ENCODE measurements around the gene GHRL.

The GHRL gene

GRCh38 chr3:10286596-10287295 is 6.0 kb downstream of the GHRL start:
- Histone ChIP-seq H3K9me3 (ENCODE audit: control extremely low read depth in 1 of 5, control insufficient read depth in 4 of 5, insufficient read depth in 2 of 5, low read depth in 1 of 5, low read length in 4 of 5) (no peaks in the 10 kb centered on the region), H3K4me1 (ENCODE audit: control extremely low read depth in 1 of 4, control insufficient read depth in 4 of 4, insufficient read depth in 4 of 4, low read length in 3 of 4) (peaks cover 0 to 36% (median 16%) of the 10 kb centered on the region in 4 experiments), H3K27ac (ENCODE audit: insufficient read depth in 1 of 2, low read depth in 1 of 2, low read length in 2 of 2, poor library complexity in 1 of 2, severe bottlenecking in 2 of 2) (no peak overlapping the region), H3K27me3 (replicated peaks in 2 of 5; ENCODE audit: control insufficient read depth in 4 of 5, insufficient read depth in 5 of 5, low read length in 4 of 5) (no peaks in the 10 kb centered on the region), H3K36me3 (ENCODE audit: control insufficient read depth in 4 of 4, insufficient read depth in 4 of 4, low read length in 3 of 4) (peaks cover 0 to 79% (median 24%) of the 10 kb centered on the region in 4 experiments), H3K4me3 (ENCODE audit: control insufficient read depth in 1 of 7, extremely low read depth in 1 of 7, insufficient read depth in 4 of 7, low read depth in 2 of 7, low read length in 6 of 7) (no peak overlapping the region)
- CTCF ChIA-PET: interaction anchor here (0.8 to 4.4 kb wide), 30 partner anchors 9 to 262 kb away, joined by 3 to 27 read pairs (median 4); partner anchors contain the start of gene SEC13
- POLR2A ChIA-PET: no interaction called here
- DNase-seq: peak in 2 of 3 donors; percentile 69 to 85
- WGBS (ENCODE audit: insufficient coverage): 100% methylated on average over 1 of the region's 2 CpGs

GRCh38 chr3:10286133-10286524 is 6.6 kb downstream of the GHRL start:
- no peak for DNase-seq
- POLR2A ChIA-PET: no interaction called here
- Histone ChIP-seq H3K4me3 (ENCODE audit: control insufficient read depth in 1 of 7, extremely low read depth in 1 of 7, insufficient read depth in 4 of 7, low read depth in 2 of 7, low read length in 6 of 7) (no peak overlapping the region), H3K9me3 (ENCODE audit: control extremely low read depth in 1 of 5, control insufficient read depth in 4 of 5, insufficient read depth in 2 of 5, low read depth in 1 of 5, low read length in 4 of 5) (no peaks in the 10 kb centered on the region), H3K4me1 (ENCODE audit: control extremely low read depth in 1 of 4, control insufficient read depth in 4 of 4, insufficient read depth in 4 of 4, low read length in 3 of 4) (peaks cover 0 to 30% (median 11%) of the 10 kb centered on the region in 4 experiments), H3K36me3 (ENCODE audit: control insufficient read depth in 4 of 4, insufficient read depth in 4 of 4, low read length in 3 of 4) (peaks cover 0 to 74% (median 25%) of the 10 kb centered on the region in 4 experiments), H3K27me3 (replicated peaks in 2 of 5; ENCODE audit: control insufficient read depth in 4 of 5, insufficient read depth in 5 of 5, low read length in 4 of 5) (no peaks in the 10 kb centered on the region), H3K27ac (ENCODE audit: insufficient read depth in 1 of 2, low read depth in 1 of 2, low read length in 2 of 2, poor library complexity in 1 of 2, severe bottlenecking in 2 of 2) (no peak overlapping the region)
- CTCF ChIA-PET: interaction anchor here (0.8 to 4.4 kb wide), 17 partner anchors 10 to 261 kb away, joined by 3 to 27 read pairs (median 5); partner anchors contain the start of gene SEC13
- whole genome bisulfite sequencing (ENCODE audit: insufficient coverage): 100% methylated on average over 3 of the region's 5 CpGs

DNA sequence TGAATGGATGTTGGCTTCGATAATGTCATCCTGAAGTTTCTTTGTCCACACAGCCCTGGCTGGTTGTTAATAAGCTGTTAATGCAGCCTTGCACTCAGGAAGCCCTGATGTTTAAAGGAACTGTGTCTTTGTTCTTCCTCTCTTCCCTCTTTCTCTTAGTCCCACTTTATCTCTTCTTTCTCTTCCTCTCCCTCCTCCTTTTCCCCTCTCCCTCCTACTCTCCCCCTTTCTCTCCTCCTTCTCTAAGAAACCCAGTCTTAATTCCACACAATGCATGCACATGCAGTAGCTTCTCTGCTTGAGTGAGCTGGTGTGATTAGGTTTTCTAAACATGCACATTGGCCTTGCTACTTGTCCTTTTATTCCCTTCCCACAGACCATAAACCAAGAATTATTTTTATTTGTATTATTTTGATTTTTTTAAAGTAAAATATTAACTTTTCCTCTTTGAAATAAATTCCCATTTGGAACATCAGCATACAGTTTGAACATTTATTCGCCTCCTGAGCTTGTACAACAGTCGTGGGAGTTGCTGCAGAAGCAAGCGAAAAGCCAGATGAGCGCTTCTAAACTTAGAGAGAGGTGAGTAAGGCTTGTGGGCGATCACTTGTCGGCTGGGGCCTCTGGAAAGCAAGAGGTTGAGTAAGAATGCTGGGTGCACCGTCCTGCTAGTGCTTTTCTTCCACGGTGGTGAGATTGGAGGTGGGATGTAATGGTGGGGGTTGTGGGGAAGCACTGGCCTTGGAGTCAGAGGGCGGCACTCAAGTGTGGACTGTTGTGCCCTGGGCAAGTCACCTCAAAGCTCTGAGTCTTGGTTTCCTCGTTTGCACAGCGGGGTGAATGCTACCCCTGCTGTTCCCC is 7.2 kb downstream of the GHRL start:
- no peaks in the 10 kb centered on the region for H3K9me3 ChIP-seq (ENCODE audit: control extremely low read depth in 1 of 5, control insufficient read depth in 4 of 5, insufficient read depth in 2 of 5, low read depth in 1 of 5, low read length in 4 of 5)
- WGBS (ENCODE audit: insufficient coverage): 98% methylated on average over 12 of the region's 12 CpGs
- POLR2A ChIA-PET: interaction anchor here (1.6 kb wide), 1 partner anchor 38 kb away, joined by 4 read pairs; the partner anchor contains the start of gene TATDN2
- CTCF ChIA-PET: interaction anchor here (0.8 to 4.4 kb wide), 12 partner anchors 10 to 261 kb away, joined by 3 to 27 read pairs (median 4); no protein-coding TSS in a partner anchor
- H3K4me1 ChIP-seq (ENCODE audit: control extremely low read depth in 1 of 4, control insufficient read depth in 4 of 4, insufficient read depth in 4 of 4, low read length in 3 of 4): peaks cover 0 to 29% (median 8%) of the 10 kb centered on the region in 4 experiments
- H3K4me3 ChIP-seq (ENCODE audit: control insufficient read depth in 1 of 7, extremely low read depth in 1 of 7, insufficient read depth in 4 of 7, low read depth in 2 of 7, low read length in 6 of 7): no peak overlapping the region
- H3K27ac ChIP-seq (ENCODE audit: insufficient read depth in 1 of 2, low read depth in 1 of 2, low read length in 2 of 2, poor library complexity in 1 of 2, severe bottlenecking in 2 of 2): no peak overlapping the region
- peaks cover 0 to 75% (median 30%) of the 10 kb centered on the region in 4 experiments for H3K36me3 ChIP-seq (ENCODE audit: control insufficient read depth in 4 of 4, insufficient read depth in 4 of 4, low read length in 3 of 4)
- no peaks in the 10 kb centered on the region for H3K27me3 ChIP-seq (replicated peaks in 2 of 5; ENCODE audit: control insufficient read depth in 4 of 5, insufficient read depth in 5 of 5, low read length in 4 of 5)
- DNase-seq: no peak

DNA sequence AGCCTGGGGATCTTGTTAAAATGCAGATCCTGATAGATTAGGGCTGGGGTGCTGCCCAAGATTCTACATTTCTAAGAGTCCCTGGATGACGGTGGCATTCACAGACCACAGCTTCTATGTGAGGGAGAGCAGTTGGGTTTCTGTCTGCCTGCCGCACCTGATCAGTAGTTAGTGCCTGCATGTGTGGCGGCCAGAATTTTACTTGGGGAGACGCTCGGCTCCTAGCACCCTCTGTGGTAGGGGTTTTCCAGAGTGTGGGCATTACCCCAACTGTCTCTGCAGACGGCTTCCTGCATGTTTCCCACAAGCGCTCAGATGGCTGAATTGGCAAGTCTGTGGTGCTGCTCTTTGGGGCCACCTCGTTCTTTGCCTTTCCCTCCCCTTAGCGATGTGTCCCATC is 8.3 kb downstream of the GHRL start:
- CTCF ChIA-PET: interaction anchor here (1.0 to 4.4 kb wide), 6 partner anchors 8 to 93 kb away, joined by 3 to 27 read pairs (median 8); partner anchors contain the start of gene GHRL
- H3K4me1 ChIP-seq (ENCODE audit: control extremely low read depth in 1 of 4, control insufficient read depth in 4 of 4, insufficient read depth in 4 of 4, low read length in 3 of 4): peaks cover 0 to 29% (median 8%) of the 10 kb centered on the region in 4 experiments
- H3K27me3 ChIP-seq (replicated peaks in 2 of 5; ENCODE audit: control insufficient read depth in 4 of 5, insufficient read depth in 5 of 5, low read length in 4 of 5): no peaks in the 10 kb centered on the region
- POLR2A ChIA-PET: interaction anchor here (0.6 to 1.8 kb wide), 5 partner anchors 8 to 37 kb away, joined by 3 to 6 read pairs (median 4); partner anchors contain the start of genes GHRL and TATDN2
- H3K36me3 ChIP-seq (ENCODE audit: control insufficient read depth in 4 of 4, insufficient read depth in 4 of 4, low read length in 3 of 4): peaks cover 6 to 77% (median 36%) of the 10 kb centered on the region in 4 experiments
- 7% methylated on average over 8 of the region's 9 CpGs for WGBS (ENCODE audit: insufficient coverage)
- H3K4me3 ChIP-seq (ENCODE audit: control insufficient read depth in 1 of 7, extremely low read depth in 1 of 7, insufficient read depth in 4 of 7, low read depth in 2 of 7, low read length in 6 of 7): peak overlapping the region in 2 of 7 experiments; percentile 14 to 16
- peak; percentile 42 to 96 (median 95) for DNase-seq
- H3K27ac ChIP-seq (ENCODE audit: insufficient read depth in 1 of 2, low read depth in 1 of 2, low read length in 2 of 2, poor library complexity in 1 of 2, severe bottlenecking in 2 of 2): peak overlapping the region; percentile 27 to 41
- H3K9me3 ChIP-seq (ENCODE audit: control extremely low read depth in 1 of 5, control insufficient read depth in 4 of 5, insufficient read depth in 2 of 5, low read depth in 1 of 5, low read length in 4 of 5): no peaks in the 10 kb centered on the region

DNA sequence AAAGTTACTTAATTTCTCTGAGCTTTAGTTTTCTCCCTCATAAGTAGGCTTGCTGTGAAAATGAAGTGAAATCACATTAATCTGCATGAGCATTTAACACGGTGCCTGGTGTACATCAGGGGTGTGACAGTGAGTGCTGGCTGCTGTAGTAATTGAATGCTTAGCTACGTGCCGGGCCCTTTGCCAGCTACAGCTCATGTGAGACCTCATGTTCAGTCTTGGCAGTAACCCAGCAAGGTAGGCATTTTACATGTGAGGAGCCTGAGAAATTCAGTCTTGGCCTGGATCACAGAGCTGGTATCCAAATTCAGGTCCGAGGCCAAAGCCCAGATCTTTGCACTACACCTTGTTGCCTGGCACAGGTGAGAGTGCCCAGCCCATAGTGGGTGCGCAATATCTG is 9.1 kb downstream of the GHRL start:
- DNase-seq: no peak
- ChIA-PET POLR2A (interaction anchor here (1.1 to 1.8 kb wide), 4 partner anchors 9 to 39 kb away, joined by 3 to 6 read pairs (median 4); partner anchors contain the start of gene TATDN2), CTCF (interaction anchor here (1.0 to 4.4 kb wide), 9 partner anchors 9 to 92 kb away, joined by 3 to 27 read pairs (median 5); partner anchors contain the start of gene GHRL)
- no peaks in the 10 kb centered on the region for H3K27me3 ChIP-seq (replicated peaks in 2 of 5; ENCODE audit: control insufficient read depth in 4 of 5, insufficient read depth in 5 of 5, low read length in 4 of 5)
- 73% methylated on average over 5 of the region's 5 CpGs for WGBS (ENCODE audit: insufficient coverage)
- peaks cover 0 to 29% (median 8%) of the 10 kb centered on the region in 4 experiments for H3K4me1 ChIP-seq (ENCODE audit: control extremely low read depth in 1 of 4, control insufficient read depth in 4 of 4, insufficient read depth in 4 of 4, low read length in 3 of 4)
- H3K9me3 ChIP-seq (ENCODE audit: control extremely low read depth in 1 of 5, control insufficient read depth in 4 of 5, insufficient read depth in 2 of 5, low read depth in 1 of 5, low read length in 4 of 5): no peaks in the 10 kb centered on the region
- H3K36me3 ChIP-seq (ENCODE audit: control insufficient read depth in 4 of 4, insufficient read depth in 4 of 4, low read length in 3 of 4): peaks cover 8 to 79% (median 36%) of the 10 kb centered on the region in 4 experiments
- peak overlapping the region in 1 of 7 experiments; percentile 16 for H3K4me3 ChIP-seq (ENCODE audit: control insufficient read depth in 1 of 7, extremely low read depth in 1 of 7, insufficient read depth in 4 of 7, low read depth in 2 of 7, low read length in 6 of 7)
- H3K27ac ChIP-seq (ENCODE audit: insufficient read depth in 1 of 2, low read depth in 1 of 2, low read length in 2 of 2, poor library complexity in 1 of 2, severe bottlenecking in 2 of 2): no peak overlapping the region

DNA sequence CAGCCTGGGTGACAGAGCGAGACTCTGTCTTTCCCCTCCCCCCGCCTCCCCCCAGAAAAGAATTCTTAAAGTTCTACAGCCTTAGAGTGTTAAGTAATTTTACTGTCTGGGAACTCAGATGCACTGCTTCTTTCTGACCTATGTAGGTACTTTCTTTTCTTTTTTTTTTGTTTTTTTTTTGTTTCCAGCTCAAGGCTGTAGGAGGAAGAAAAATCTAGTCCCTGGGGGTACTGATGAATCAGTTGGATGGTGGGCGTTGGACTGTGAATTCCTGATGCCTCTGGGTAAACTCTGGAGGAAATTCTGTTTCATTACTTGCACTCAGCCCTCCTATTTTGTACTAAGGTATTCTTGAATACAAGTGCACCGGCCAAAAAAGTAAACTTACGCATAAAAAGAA is 10.8 kb downstream of the GHRL start:
- Histone ChIP-seq H3K36me3 (ENCODE audit: control insufficient read depth in 4 of 4, insufficient read depth in 4 of 4, low read length in 3 of 4) (peaks cover 18 to 83% (median 41%) of the 10 kb centered on the region in 4 experiments), H3K4me1 (ENCODE audit: control extremely low read depth in 1 of 4, control insufficient read depth in 4 of 4, insufficient read depth in 4 of 4, low read length in 3 of 4) (peaks cover 0 to 29% (median 8%) of the 10 kb centered on the region in 4 experiments), H3K4me3 (ENCODE audit: control insufficient read depth in 1 of 7, extremely low read depth in 1 of 7, insufficient read depth in 4 of 7, low read depth in 2 of 7, low read length in 6 of 7) (no peak overlapping the region), H3K27me3 (replicated peaks in 2 of 5; ENCODE audit: control insufficient read depth in 4 of 5, insufficient read depth in 5 of 5, low read length in 4 of 5) (no peaks in the 10 kb centered on the region), H3K27ac (ENCODE audit: insufficient read depth in 1 of 2, low read depth in 1 of 2, low read length in 2 of 2, poor library complexity in 1 of 2, severe bottlenecking in 2 of 2) (no peak overlapping the region), H3K9me3 (ENCODE audit: control extremely low read depth in 1 of 5, control insufficient read depth in 4 of 5, insufficient read depth in 2 of 5, low read depth in 1 of 5, low read length in 4 of 5) (no peaks in the 10 kb centered on the region)
- POLR2A ChIA-PET: no interaction called here
- no peak for DNase-seq
- 97% methylated on average over 3 of the region's 5 CpGs for WGBS (ENCODE audit: insufficient coverage)
- CTCF ChIA-PET: interaction anchor here (0.6 to 2.2 kb wide), 5 partner anchors 8 to 40 kb away, joined by 3 to 6 read pairs (median 3); no protein-coding TSS in a partner anchor

All from common myeloid progenitor, CD34-positive (primary cell).